Measurements from ENCODE around the gene PCDHGA12. TPM values are rescaled to one million over a fixed set of nuclear protein-coding genes. Genes with fewer than 3 reads are reported as not detected.

The PCDHGA12 gene
- 0.68 and 2.2 TPM in 2 replicates for total RNA-seq

GRCh38 chr5:141430332-141431113, at the start of gene PCDHGA12:
Gene PCDHGA12, plus strand, starts transcription at chr5:141430507. Its CDS starts 253 bp downstream, at chr5:141430760.

GRCh38 chr5:141382469-141383294, 47.6 kb upstream of the PCDHGA12 start, which contains the start of gene PCDHGA7:
Gene PCDHGA7, plus strand, starts transcription at chr5:141382742. Its CDS starts 158 bp downstream, at chr5:141382900.

GRCh38 chr5:141387557-141388311, 42.6 kb upstream of the PCDHGA12 start, which contains the start of gene PCDHGB4:
Gene PCDHGB4, plus strand, starts transcription at chr5:141387698. Its CDS starts 187 bp downstream, at chr5:141387885.

GRCh38 chr5:141392429-141393198, 37.7 kb upstream of the PCDHGA12 start, which contains the start of gene PCDHGA8:
Gene PCDHGA8, plus strand, starts transcription at chr5:141392633. Its CDS starts 181 bp downstream, at chr5:141392814.

GRCh38 chr5:141397756-141398551, 32.4 kb upstream of the PCDHGA12 start, which contains the start of gene PCDHGB5:
Gene PCDHGB5, plus strand, starts transcription at chr5:141397947. Its CDS starts 181 bp downstream, at chr5:141398128.

GRCh38 chr5:141402553-141403243, 27.6 kb upstream of the PCDHGA12 start, which contains the start of gene PCDHGA9:
Gene PCDHGA9, plus strand, starts transcription at chr5:141402778. Its CDS starts 175 bp downstream, at chr5:141402953.

GRCh38 chr5:141407790-141408505, 22.4 kb upstream of the PCDHGA12 start, which contains the start of gene PCDHGB6:
Gene PCDHGB6, plus strand, starts transcription at chr5:141408021. Its CDS starts 182 bp downstream, at chr5:141408203.

GRCh38 chr5:141412854-141413539, 17.3 kb upstream of the PCDHGA12 start, which contains the start of gene PCDHGA10:
Gene PCDHGA10, plus strand, starts transcription at chr5:141412987. Its CDS starts 189 bp downstream, at chr5:141413176.

GRCh38 chr5:141417494-141418172, 12.7 kb upstream of the PCDHGA12 start, which contains the start of gene PCDHGB7:
Gene PCDHGB7, plus strand, starts transcription at chr5:141417677. Its CDS starts 183 bp downstream, at chr5:141417860.

GRCh38 chr5:141420855-141421488, 9.3 kb upstream of the PCDHGA12 start, which contains the start of gene PCDHGA11:
Gene PCDHGA11, plus strand, starts transcription at chr5:141421051. Its CDS starts 177 bp downstream, at chr5:141421228.

GRCh38 chr5:141475625-141476131, 45.4 kb downstream of the PCDHGA12 start, which contains the start of gene PCDHGC3:
Gene PCDHGC3, plus strand, starts transcription at chr5:141475966. Its CDS starts 151 bp downstream, at chr5:141476117.

Other genes with a start within 250 kb of the PCDHGA12 start
- gene PCDHB16, start 248.1 kb upstream of the PCDHGA12 start, total RNA-seq: 0.07 TPM in 1 of 2 replicates, not detected in the other
- gene PCDHB9, start 243.3 kb upstream of the PCDHGA12 start, total RNA-seq: under 0.01 and 0.14 TPM in 2 replicates
- under 0.01 and 0.57 TPM in 2 replicates for gene PCDHB10, start 238.2 kb upstream of the PCDHGA12 start, total RNA-seq
- 0.34 and 0.85 TPM in 2 replicates for gene PCDHB11, start 230.9 kb upstream of the PCDHGA12 start, total RNA-seq
- under 0.01 and 0.28 TPM in 2 replicates for gene PCDHB12, start 221.8 kb upstream of the PCDHGA12 start, total RNA-seq
- gene PCDHB13, start 216.6 kb upstream of the PCDHGA12 start, total RNA-seq: under 0.01 and 0.64 TPM in 2 replicates
- 0.34 and 1.7 TPM in 2 replicates for gene PCDHB14, start 207.2 kb upstream of the PCDHGA12 start, total RNA-seq
- gene PCDHB15, start 185.1 kb upstream of the PCDHGA12 start, total RNA-seq: 0.34 and 0.50 TPM in 2 replicates
- 0.14 TPM in 1 of 2 replicates, not detected in the other for gene SLC25A2, start 126.5 kb upstream of the PCDHGA12 start, total RNA-seq
- gene TAF7, start 109.7 kb upstream of the PCDHGA12 start, total RNA-seq: 84.6 and 94.3 TPM in 2 replicates
- under 0.01 and 0.43 TPM in 2 replicates for gene PCDHGA1, start 100.0 kb upstream of the PCDHGA12 start, total RNA-seq
- 0.34 and 1.00 TPM in 2 replicates for gene PCDHGA2, start 91.7 kb upstream of the PCDHGA12 start, total RNA-seq
- gene PCDHGA3, start 86.7 kb upstream of the PCDHGA12 start, total RNA-seq: under 0.01 and 0.36 TPM in 2 replicates
- 0.34 and 1.6 TPM in 2 replicates for gene PCDHGB1, start 80.4 kb upstream of the PCDHGA12 start, total RNA-seq
- under 0.01 and 1.8 TPM in 2 replicates for gene PCDHGA4, start 75.5 kb upstream of the PCDHGA12 start, total RNA-seq
- under 0.01 and 1.7 TPM in 2 replicates for gene PCDHGB2, start 70.5 kb upstream of the PCDHGA12 start, total RNA-seq
- gene PCDHGA5, start 66.3 kb upstream of the PCDHGA12 start, total RNA-seq: under 0.01 and 0.64 TPM in 2 replicates
- gene PCDHGB3, start 60.3 kb upstream of the PCDHGA12 start, total RNA-seq: 0.34 and 2.1 TPM in 2 replicates
- under 0.01 and 1.1 TPM in 2 replicates for gene PCDHGA6, start 56.6 kb upstream of the PCDHGA12 start, total RNA-seq
- gene PCDHGA7, start 47.8 kb upstream of the PCDHGA12 start, total RNA-seq: under 0.01 and 1.8 TPM in 2 replicates
- 3.1 and 8.0 TPM in 2 replicates for gene PCDHGB4, start 42.8 kb upstream of the PCDHGA12 start, total RNA-seq
- 0.34 and 1.3 TPM in 2 replicates for gene PCDHGA8, start 37.9 kb upstream of the PCDHGA12 start, total RNA-seq
- gene PCDHGB5, start 32.6 kb upstream of the PCDHGA12 start, total RNA-seq: 4.8 and 14.0 TPM in 2 replicates
- gene PCDHGA9, start 27.7 kb upstream of the PCDHGA12 start, total RNA-seq: 0.34 and 3.8 TPM in 2 replicates
- 0.68 and 4.0 TPM in 2 replicates for gene PCDHGB6, start 22.5 kb upstream of the PCDHGA12 start, total RNA-seq
- gene PCDHGA10, start 17.5 kb upstream of the PCDHGA12 start, total RNA-seq: 1.7 and 7.5 TPM in 2 replicates
- gene PCDHGB7, start 12.8 kb upstream of the PCDHGA12 start, total RNA-seq: 1.4 and 9.3 TPM in 2 replicates
- gene PCDHGA11, start 9.5 kb upstream of the PCDHGA12 start, total RNA-seq: 2.1 and 5.3 TPM in 2 replicates
- 17.1 and 38.5 TPM in 2 replicates for gene PCDHGC3, start 45.5 kb downstream of the PCDHGA12 start, total RNA-seq
- 0.34 and 1.2 TPM in 2 replicates for gene PCDHGC4, start 54.5 kb downstream of the PCDHGA12 start, total RNA-seq
- 0.34 and 1.1 TPM in 2 replicates for gene PCDHGC5, start 58.6 kb downstream of the PCDHGA12 start, total RNA-seq
- 58.1 and 114 TPM in 2 replicates for gene DIAPH1, start 188.5 kb downstream of the PCDHGA12 start, total RNA-seq
- gene HDAC3, start 206.3 kb downstream of the PCDHGA12 start, total RNA-seq: 48.0 and 64.6 TPM in 2 replicates
- 12.7 and 16.1 TPM in 2 replicates for gene RELL2, start 206.5 kb downstream of the PCDHGA12 start, total RNA-seq
- 11.3 and 14.8 TPM in 2 replicates for gene FCHSD1, start 220.9 kb downstream of the PCDHGA12 start, total RNA-seq

Measured in nasal cavity respiratory epithelium epithelial cell of viscerocranial mucosa (primary cell).